ENCODE data around the gene PACSIN2.
"Not testable (repeated sequence)": the region's sequence is repeated elsewhere in the genome, so short reads cannot be mapped to it uniquely, and the experiment has no call there.

The PACSIN2 gene, protein sequence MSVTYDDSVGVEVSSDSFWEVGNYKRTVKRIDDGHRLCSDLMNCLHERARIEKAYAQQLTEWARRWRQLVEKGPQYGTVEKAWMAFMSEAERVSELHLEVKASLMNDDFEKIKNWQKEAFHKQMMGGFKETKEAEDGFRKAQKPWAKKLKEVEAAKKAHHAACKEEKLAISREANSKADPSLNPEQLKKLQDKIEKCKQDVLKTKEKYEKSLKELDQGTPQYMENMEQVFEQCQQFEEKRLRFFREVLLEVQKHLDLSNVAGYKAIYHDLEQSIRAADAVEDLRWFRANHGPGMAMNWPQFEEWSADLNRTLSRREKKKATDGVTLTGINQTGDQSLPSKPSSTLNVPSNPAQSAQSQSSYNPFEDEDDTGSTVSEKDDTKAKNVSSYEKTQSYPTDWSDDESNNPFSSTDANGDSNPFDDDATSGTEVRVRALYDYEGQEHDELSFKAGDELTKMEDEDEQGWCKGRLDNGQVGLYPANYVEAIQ

GRCh38 chr22:43014869-43015676 lies at the start of gene PACSIN2:
TSS of gene PACSIN2 (minus strand) at chr22:43015149. CDS start at chr22:42912080, 103,069 bp downstream.
- peak; percentile 97 for DNase-seq (ENCODE audit: low spot score)

DNA sequence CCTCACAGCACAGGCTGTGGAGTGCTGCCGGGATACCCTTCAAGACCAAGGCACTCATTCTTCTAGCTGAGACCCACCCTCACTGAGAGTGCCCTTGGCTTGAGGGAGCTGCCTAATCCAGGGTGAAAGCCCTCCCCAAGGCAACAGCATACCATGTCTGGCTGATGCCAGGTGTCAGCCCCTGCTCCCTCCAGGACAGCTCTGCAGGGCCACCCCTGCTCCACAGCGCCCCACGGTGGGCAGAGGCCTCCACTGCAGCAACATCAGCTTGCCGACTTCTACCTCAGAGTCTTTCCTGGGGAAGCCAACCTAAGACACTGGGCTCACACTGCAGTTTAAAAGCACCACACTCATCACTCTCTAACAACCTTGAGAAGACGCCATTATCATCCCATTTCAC lies 45.2 kb upstream of the PACSIN2 start:
- DNase-seq (ENCODE audit: low spot score) = peak; percentile 79

DNA sequence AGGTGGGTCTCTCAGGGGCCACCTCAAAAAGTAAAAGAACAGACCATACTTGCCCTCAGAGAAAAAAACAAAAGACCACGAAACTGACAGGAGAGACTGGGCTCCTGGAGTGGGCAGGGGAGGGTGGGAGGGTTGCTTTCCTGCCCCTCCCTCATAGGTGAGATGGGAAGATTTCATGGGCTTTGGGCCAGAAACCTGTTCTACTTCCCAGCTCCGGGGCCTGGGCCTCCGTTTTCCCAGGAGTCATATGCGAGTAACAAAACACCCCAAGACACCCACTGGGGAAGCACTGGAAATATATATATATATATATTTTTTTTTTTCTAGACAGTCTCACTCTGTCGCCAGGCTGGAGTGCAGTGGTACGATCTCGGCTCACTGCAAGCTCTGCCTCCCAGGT lies 42.7 kb upstream of the PACSIN2 start:
- no peak for DNase-seq (ENCODE audit: low spot score)

DNA sequence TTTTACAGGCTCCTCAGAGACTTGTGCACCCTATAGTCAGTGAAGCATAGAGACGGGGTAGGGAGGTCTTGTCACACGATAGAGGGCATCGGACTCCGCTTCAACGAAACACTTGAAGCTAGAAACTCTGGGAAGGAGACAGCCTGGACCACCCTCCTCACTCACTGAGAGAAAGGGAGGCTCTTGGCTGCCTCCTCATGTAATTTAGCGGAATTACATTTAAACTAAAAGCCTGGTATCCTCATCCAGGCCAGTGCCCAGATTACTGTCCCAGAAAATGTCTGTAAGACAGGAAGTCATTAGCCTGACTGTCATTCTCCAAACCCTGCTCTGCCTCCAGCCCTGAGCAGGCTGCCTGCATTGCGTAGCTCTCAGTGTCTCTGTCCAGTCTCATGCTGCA lies 38.2 kb upstream of the PACSIN2 start:
- DNase-seq (ENCODE audit: low spot score) = no peak

- no peak for DNase-seq (ENCODE audit: low spot score)
Measured at GRCh38 chr22:43050995-43051394, 36.0 kb upstream of the PACSIN2 start.

DNA sequence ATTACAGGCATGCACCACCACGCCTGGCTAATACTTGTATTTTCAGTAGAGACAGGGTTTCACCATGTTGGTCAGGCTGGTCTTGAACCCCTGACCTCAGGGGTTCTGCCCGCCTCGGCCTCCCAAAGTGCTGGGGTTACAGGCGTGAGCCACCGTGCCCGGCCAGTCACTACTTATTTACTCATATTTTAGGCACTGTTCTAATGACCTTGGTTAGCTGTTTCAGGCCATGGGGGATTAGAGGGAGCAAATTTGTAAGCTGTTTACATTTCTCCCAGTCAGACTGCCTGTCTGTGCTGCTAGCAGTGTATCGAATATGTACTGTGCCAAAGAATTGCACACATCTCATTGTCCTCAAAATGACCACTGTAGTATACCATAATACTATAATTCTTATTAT lies 32.7 kb upstream of the PACSIN2 start:
- DNase-seq (ENCODE audit: low spot score) = no peak

GRCh38 chr22:43044290-43044712 lies 29.4 kb upstream of the PACSIN2 start:
- no peak for DNase-seq (ENCODE audit: low spot score)

DNA sequence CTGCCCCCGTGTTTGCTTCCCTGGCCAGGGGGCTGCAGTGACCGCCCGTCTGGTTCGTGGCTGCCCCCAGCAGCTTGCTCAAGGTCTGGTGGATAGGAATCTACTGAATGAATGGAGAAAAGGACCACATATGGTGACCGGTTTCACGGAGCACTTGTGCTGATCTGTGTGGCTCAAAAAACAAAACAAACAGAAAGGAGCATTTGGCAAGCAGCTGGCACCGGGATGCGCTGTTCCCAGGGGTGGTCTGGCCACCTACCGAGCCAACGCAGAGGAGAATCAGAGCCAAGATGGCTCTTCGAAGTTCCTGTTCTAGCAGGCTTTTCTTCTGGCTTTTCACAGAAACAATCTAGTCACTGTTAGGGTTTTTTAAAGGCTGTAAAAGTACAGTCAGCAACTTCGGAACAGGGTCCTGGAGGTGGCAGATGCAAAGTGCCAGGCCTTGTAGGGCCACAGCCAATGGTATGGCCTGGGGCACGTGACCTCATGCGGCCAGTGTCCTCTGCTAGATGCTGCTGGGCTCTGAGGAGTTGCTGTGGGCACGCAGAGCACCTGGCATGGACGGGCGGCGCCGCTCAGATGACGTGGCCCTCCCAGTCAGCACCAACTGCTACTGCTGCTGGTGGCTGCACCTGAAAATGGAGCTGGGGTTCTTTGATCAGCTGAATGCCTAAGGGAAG lies 27.3 kb upstream of the PACSIN2 start:
- no peak for DNase-seq (ENCODE audit: low spot score)

DNA sequence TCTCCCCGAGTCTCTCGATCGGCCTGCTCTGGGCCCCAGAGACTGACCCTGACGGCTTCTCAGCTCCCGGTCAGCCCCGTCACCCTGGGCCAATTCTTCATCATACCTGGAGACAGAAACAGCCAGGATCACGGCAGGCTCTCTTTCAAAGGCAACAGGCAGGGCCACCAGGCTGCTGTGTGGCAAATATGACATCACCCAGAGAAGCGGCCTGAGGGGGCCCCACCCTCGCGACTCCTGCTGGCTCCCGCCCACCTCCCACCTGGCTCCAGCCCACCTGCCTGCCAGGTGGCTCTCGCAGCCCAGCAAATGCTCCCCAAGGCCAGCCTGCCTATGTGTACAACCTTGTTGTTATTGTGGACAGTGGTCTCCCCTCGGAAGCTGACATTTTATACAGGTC lies 24.9 kb upstream of the PACSIN2 start:
- no peak for DNase-seq (ENCODE audit: low spot score)

DNA sequence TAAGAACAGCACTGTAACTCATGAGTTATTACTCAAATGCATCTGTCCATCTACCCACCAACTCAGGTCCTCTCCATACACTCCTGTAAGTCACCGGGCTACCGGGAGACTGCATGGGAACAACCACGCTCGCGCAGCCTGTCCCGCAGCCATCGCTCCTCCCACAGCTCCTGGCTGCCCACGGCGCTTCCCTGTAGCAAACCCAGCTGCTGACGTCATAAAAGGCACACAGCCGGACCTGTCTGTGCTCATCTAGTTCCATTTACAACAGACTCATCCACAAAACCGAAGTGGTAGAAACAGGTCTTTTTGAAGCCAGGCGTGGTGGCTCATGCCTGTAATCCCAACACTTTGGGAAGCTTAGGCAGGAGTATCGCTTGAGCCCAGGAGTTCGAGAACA lies 23.4 kb upstream of the PACSIN2 start:
- DNase-seq (ENCODE audit: low spot score) = no peak

DNA sequence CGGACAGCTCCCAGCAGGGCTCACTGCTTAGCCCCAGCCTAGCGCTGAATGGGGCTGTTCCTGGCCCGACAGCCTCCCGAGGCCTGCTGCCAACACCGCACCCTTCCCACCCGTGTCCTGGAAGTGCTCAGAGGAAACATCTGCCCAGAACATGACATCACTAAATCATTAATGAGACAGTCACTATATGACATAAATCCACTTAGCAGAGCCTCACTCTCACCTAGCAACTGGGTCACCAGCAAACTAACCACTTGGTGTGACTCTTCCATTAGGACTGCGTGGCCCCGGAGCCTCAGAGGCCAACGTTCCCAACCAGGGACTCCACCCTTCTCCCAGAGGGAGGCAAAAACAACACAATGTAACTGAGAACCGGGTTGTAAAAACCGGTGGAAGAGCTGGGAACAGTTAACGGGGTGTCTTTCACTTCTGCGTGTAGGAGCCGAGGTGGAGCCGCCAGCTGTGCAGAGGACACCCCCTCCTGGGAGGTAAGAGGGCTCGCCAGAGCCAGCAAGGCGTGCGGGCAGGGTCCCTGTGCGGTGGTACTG lies 21.4 kb upstream of the PACSIN2 start:
- no peak for DNase-seq (ENCODE audit: low spot score)

DNA sequence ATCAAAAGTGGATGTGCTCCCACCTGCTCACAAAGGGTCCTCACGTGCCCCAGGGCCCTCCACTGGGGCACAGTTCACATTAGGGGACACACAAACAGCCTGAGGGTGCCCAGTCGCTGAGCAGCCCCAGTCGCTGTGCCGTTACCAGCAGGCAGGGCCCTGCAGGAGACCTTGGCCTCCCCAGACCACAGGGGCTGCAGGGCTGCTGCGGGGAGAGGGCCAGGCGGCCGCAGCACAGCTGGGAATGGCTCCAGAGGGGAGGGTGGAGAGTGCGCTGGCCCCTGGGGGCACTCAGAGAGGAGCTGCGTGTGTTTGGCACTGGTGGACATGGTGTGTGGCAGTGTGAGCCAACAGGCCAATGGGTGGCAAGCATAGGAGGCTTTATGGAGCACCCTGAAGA lies 20.3 kb upstream of the PACSIN2 start:
- DNase-seq (ENCODE audit: low spot score) = no peak

DNA sequence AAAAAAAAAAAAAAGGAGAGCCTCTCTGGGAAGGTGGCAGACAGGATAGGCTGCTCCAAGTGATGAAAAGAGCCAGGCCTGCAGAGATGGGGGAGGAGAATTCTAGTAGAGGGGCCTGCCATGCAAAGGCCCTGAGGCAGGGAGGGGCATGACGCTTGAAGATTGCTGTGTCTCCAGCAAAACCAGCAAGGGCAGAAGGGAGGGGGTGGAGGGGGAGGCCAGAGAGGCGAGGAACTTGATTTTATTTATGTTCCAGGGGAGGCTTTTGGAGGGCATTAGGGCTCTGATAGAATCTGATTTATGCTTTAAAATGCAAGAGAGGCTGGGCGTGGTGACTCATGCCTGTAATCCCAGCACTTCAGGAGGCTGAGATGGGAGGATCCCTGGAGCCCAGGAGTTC lies 16.7 kb upstream of the PACSIN2 start:
- no peak for DNase-seq (ENCODE audit: low spot score)

GRCh38 chr22:43018615-43019014 lies 3.7 kb upstream of the PACSIN2 start:
- DNase-seq (ENCODE audit: low spot score) = peak; percentile 72

DNA sequence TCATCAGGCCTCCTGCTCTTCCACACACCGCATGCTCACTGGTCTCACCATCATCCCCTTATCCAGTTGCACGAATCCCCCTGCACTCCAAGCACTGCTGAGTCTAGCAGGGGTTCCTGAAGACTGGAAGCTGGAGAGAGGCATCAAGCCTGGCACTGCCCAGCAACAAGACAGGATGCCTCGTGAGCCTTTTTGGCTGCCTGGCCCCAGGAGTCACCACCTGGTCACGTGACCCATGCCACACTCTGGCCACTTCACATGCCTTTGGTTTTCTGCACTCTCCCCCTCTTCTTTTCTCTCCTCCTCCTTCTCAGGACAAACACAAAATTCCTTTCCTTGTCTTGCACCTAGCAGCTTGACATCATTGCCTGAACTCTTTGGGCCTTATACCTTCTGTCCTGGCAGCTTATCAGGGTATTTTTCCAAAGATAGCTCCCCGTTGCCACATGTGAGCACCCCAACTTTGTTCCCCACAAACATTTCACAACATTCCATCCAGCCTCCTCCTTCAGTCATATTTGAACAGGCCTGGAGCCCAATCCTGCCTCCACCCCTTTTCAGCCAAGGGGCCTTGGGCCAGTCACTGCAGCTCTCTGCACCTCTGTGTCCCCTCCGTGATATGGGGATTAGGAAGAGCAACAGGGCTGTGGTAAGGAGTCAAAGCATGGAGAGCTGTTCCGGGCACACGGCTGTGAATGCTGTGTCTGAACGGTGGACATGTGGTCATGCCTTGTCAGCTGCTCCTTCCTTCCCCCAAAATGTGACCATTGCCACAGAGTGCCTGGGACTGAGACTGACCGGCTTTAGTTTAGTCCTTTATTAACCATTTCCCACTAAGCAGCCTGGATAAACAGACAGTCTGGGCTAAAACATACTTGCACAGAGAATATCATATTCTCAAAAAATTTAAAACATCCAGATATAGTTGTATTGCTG lies 2.8 kb upstream of the PACSIN2 start:
- DNase-seq (ENCODE audit: low spot score) = no peak

DNA sequence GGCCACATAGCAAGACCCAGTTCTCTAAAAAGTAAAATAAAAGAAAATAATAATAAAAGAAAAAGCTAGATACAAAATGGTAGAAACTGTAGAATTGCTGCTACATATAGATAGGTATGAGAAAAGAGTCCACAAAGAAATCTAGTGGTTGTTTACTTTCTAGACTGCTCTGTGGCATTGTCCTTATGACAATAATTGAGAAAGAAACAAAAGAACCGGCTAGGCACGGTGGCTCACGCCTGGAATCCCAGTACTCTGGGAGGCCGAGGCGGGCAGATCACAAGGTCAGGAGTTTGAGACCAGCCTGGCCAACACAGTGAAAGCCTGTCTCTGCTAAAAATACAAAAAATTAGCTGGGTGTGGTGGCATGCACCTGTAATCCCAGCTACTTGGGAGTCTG lies 1.2 kb upstream of the PACSIN2 start:
- not testable (repeated sequence) for DNase-seq (ENCODE audit: low spot score)

- DNase-seq (ENCODE audit: low spot score) = no peak
Measured at GRCh38 chr22:43015677-43016042, 711 bp upstream of the PACSIN2 start.

DNA sequence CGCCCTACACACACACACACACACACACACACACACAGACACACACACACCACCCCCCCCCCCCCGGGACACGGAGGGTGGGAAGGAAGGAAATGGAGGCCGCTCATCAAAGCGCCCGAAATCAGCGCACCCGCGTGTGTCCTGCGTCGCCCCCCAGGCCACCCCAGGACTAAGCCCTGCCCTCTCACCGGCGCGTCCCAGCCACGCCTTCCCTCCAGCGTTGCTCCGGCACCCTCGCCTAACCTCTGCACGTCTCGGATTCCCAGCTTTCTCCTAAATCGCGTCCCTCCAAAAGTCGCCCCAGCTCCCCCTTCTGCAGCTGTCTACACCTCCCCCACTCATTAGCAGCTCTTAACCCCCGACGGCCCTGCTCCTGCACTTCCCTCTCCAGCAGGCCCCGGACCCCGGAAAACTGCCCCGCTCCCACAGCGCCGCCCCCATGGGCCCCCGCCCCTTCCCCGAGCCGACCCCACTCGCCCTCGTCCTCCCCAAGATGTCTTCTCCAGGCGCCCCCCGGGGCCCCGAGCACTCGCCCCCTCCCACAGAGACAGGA lies 557 bp downstream of the PACSIN2 start:
- DNase-seq (ENCODE audit: low spot score) = peak; percentile 47

DNA sequence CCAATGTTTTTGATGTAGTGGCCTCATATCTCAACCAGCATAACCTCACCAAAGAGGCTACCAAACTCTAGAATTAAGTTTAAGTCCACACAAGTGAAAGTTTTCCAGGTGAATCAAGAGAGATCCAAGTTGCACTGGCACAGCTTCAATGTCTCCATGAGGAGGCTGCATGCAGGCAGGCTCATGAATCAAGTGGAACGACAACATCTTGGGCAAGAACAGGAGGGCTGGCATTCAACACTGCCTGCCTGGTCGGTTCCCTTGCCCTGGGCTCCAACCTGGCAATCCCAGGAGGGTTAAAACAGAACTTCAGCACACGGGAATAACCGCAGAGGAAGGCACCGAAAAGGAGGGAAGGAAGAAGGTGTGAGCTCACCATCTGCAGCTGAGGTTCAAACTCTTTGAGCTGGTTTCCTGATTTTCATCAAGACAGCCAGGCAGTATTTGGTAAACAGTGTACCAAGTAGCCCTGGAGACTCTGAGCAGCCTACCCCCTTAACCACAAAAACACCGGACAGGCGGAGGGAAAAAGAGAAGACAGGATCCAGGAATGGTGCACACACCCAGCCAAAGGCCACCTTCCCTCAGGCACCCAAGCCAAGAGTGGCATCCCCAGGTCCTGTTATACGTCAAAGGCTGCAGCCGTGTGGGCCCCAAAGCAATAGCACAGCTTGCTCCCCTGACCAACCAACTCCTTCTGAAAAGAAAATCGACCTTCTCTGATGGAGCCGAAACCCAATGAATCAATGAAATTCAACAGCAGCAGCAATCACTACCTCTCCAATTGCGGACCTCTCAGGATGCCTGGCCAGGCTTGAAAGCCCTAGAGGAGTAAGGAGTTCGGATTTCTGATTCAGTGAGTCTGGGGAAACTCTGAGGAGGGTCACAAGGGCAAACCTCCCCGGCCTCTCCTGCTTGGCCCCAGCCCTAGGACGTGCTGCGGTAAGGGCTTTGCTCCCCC lies 1.3 kb downstream of the PACSIN2 start:
- no peak for DNase-seq (ENCODE audit: low spot score)

GRCh38 chr22:43012390-43012789 lies 2.6 kb downstream of the PACSIN2 start:
- DNase-seq (ENCODE audit: low spot score) = no peak
